NCI-H2196 treated with DMSO at 0.1 percent for 48 hours (cell line): Measurements from ENCODE around the gene PDGFB.

Source experiments
- DNase-seq: peaks from one replicate; lab custom pipeline; 2025; ENCODE audit not compliant: unreplicated experiment; lab: John Stamatoyannopoulos, UW

Gene PDGFB

GRCh38 chr22:39240831-39241793 lies 3.7 kb downstream of the PDGFB start:
- DNase-seq = no peak

- peak; percentile 25 for DNase-seq
Observed at GRCh38 chr22:39239561-39240423, 5.0 kb downstream of the PDGFB start.

- DNase-seq = no peak
Observed at GRCh38 chr22:39238966-39239505, 5.7 kb downstream of the PDGFB start.

DNA sequence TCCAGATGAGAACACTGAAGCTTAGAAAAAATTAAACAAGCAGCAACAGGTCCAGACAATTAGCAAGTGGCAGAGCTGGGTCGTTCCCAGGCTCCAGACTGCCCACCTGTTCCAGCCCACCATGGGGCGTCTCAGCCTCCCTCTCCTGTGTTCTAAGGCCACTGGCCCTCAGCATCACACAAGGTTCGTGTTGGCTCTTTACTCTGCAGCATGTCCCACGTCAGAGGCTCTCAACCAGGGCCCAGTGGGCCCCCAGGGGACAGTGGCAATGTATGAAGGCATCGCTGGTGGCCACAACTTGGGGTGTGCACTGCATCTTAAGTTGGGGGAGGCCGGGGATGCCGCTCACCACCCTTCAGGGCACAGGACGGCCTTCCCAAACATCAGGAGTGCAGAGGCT lies 6.2 kb downstream of the PDGFB start:
- DNase-seq = no peak

DNA sequence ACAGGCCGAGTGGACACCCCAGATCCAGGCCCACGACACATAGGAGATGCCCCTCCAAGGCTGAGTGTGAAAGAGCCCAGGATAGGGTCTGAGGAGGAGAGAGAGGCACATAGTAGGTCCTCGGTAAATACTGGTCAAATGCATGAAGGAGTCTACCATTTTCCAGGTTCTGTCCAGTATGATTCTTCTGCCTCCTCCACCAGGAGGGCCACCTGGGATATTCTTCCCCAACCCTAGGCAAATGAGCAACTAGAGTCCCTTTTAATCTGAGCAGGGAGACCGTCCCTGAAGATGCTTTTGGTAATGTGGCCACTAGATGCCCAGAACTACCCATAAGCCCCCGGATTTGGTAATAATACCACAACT lies 6.7 kb downstream of the PDGFB start:
- no peak for DNase-seq

DNA sequence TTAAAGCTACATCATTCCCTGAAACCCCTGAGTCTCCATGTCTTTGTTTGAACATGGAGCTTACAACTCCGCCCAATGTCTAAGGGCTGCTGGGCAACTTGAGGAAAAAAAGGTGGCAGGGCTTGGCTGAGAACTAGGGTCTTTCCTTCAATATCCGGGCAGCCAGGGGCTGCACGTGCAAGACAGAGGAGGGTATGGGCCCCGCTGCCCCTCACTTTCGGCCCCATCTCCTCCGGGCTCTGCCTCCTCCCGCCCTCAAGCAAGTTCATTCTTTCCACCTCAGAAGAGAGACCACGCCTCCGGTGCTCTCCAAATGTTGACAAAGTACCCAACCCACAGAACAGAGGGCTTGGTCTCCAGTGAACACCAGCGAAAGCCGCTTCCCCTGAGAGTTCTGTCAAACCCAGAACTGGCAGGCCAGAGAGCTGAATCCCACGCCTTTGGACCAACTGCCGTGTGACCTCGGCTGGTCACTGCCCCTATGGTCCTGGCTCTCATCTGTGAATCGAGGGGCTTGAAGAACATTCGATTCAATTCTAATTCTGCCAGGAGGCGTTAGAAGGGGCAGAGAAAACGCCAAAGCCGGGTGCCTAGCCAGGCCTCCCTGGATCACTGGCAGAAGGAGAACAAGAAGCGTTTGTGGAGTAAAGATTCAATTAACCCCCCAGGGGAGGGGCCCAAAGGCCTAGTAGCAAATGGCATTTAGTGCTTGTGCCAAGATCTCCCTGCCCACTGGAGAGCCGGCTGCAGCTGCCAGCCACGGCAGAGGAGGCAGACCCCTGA lies 7.3 kb downstream of the PDGFB start:
- no peak for DNase-seq

DNA sequence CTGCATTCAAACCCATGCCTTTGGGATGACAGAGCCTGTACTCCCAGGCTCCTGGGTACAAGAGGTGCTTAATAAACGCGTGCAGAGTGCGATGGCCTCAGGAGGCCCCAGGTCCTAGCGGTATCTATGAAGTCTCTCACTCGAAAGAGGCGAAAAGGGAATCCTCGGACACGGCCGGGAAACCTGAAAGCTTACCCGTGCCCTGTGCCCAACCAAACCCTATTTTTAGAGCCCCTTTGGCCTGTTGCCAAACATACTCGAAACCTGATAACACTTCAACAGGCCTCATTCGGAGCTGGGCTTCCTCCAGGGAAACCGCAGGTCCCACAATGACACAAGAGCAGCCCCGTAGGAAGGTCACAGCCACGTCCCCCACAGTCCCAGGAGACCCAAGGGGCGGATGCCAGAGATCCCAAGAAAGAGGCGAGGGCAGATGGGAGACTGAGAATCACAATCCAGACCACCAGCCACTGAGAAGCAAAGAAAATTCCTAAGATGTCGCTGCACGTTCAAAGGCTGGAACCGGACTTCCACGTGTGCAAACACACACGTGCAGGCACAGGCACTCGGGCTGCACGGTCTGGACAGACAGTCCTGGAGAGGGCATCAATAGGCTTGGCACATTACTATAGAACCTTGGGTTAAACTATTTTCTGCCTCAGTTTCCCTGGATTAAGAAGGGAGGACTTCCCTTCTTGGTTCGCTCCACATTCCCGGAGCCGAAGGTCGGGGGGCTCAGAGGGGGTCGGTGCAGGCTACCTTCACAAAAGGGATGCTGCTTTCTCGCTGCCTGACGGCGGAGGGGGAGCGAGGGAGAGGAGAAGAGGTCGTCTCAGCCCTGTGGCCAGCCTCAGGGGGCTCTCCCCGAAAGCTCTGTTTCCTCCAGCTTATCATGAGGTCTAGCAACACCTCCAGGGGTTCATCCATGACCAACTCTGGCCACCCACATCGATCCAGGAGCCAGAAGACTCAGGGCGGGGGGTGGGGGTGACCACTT lies 8.2 kb downstream of the PDGFB start:
- DNase-seq = peak; percentile 19

DNA sequence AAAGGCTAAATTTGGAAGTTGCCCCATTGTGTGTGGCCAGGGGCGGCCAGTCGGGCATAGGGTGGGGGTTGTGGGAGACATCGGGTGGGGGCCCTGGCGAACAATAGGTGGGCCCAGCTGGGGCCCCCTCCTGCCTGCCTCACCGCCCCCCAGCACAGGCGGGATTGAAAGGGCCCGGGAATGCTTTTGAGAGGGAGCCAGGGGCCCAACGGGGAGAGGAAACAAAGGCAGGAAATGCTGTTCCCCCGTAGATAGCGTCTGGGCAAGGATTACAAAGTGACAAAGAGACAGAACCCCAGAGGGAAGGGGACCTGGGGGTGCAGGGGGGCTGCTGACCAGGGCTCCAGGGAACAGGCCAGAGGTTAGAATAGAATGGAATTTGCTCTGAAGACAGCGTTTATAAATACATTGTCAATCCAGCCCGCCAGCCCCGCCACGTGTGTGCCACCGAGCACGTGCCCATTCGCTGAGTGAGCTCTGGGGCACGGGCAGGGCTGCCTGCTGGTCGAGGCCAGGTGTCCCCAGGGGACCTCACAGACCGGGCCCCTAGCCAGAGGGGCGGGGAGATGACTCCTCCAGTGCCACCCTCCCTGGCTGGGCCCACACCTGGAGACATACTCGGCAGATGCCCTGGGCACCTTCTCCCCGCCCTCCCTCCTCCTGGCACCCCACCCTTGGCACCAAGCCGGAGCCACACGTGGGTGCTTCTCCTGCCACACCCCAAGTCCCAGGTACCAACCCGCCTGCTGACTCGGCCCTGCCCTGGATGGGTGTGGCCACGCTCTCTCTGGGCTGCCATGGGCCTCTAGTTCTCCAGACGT lies 9.7 kb downstream of the PDGFB start:
- DNase-seq = peak; percentile 54

DNA sequence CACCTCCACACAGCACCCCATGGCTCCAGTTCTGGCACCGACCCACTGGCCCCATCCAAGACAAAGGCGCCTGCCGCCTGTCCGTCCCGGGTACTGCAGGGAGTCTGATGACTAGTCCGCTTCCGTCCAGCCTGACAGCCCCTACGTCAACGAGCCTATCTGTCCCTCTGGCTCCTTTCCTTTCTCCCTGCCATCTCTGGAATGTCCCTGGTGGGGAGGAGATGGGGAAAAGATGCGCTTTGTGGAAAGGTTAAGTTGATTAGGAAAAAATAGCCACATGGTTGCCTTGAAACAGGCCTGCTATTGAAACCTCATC lies 10.4 kb downstream of the PDGFB start:
- no peak for DNase-seq

DNA sequence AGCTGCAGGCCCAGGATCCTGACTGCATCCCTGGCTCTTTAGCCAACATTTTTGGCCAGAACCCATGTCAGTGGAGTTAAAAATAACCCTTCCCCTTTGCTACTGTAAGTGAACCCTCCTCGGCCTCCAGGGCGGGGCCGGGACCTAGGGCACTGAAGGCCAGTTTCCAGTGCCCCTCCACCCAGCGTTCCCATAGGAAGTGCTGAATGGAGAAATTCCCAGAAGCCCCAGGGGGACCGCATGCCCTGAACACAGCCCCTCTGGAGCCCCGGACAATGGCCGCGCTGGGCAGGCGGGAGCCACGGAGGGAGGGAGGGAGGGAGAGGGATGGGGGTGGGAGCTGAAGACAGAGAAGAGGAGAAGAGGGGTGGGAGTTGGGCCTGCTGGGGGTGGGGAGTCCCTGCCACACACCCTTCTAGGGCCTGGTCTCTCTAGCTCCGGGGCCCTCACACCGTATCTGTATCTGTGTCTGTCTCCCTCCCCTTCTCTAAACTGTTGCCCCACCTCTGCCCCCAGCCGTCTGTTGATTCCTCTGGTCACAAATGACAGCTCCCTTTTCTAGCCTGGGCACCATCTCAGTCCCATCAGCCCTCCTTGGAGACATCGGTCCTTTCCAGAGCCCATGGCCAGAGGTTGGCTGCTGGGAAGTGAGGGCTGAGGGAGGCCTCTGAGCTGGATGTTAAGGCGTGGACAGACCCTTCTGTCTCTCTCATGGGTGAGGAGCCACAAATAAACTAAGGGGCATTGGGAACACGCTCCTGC lies 10.9 kb downstream of the PDGFB start:
- no peak for DNase-seq

DNA sequence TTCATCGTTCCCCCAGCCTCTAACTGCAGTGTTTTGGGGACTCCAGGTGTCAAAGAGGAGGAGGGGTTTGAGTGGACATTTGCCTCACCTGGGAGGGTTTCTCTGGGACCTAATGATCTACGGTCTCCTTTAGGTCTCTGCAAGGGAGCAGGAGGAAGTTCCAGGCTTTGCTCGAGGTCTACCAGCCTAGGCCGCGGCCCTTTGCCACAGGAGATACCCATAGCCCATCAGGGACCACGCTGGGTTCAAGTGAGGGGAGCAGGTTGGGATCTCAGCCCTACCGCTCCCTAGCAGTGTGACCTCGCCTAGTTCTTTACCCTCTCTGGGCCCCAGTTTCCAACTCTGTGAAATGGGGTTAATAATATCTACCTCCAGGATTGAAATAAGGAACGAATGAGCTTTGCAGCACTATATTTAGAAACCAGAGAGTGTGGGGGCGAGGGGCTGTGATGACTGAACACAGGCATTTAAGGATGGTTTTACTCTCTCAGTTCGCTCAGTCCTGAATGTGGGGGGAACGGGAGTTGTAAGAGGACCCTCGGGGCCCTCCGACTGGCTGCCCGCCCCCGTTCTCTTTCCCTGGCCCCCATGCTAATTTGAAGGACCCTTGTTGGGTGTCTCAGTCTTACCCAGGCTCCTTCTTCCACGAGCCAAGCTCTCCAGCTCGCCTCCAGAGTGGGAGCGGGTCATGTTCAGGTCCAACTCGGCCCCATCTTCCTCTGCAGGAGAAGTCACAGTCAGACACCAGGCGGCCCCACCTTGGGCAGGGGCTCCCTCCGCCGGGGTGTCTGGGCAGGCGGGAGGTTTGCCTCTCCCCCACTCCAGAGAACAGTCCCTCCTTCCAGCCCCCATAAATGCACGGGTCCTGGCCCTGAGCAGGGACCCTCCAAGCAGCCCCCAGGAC lies 11.7 kb downstream of the PDGFB start:
- DNase-seq = no peak

GRCh38 chr22:39232246-39232645 lies 12.5 kb downstream of the PDGFB start:
- DNase-seq = no peak

- DNase-seq = no peak
Observed at GRCh38 chr22:39231197-39231950, 13.4 kb downstream of the PDGFB start.

GRCh38 chr22:39230261-39231196 lies 14.3 kb downstream of the PDGFB start:
- no peak for DNase-seq

GRCh38 chr22:39229688-39230260 lies 15.0 kb downstream of the PDGFB start:
- DNase-seq = no peak
